Measurements from ENCODE around the gene LALBA.

GRCh38 chr12:48583728-48584127 is 13.9 kb upstream of the LALBA start:
- TF ChIP-seq CTCF (IDR thresholded peaks at IDR 0.05) (no peak), EP300 (IDR thresholded peaks at IDR 0.05) (no peak), POLR2A (IDR thresholded peaks at IDR 0.05) (no peak)

Data from tibial nerve (tissue), 4 donors.